Measurements from ENCODE around the gene KCNK2.

GRCh38 chr1:215114154-215114933 is 31.8 kb downstream of the KCNK2 start:
- TF ChIP-seq CTCF (conservative IDR thresholded peaks at IDR 0.05; ENCODE audit: low read length) (no peak), EZH2phosphoT487 (IDR thresholded peaks at IDR 0.05; ENCODE audit: borderline replicate concordance, low read depth, low read length) (no peak)

Data from OCI-LY7 (cell line).